A673 (cell line): Measurements from ENCODE around the gene FCGR3A.
"Not testable (repeated sequence)": the region's sequence is repeated elsewhere in the genome, so short reads cannot be mapped to it uniquely, and the experiment has no call there.

Experiments used
- EZH2 ChIP-seq: fragments of 200-600 bp; sonication (generic); IDR thresholded peaks from 2 replicates; pipeline ENCODE4 v1.6.1; 2017; ENCODE audit warnings: borderline replicate concordance, low read depth, mild to moderate bottlenecking, mixed read lengths, antibody characterized with exemption, low read length; ENCODE audit not compliant: poor library complexity, severe bottlenecking
- TF ChIP-seq, protein P1 (sequence below): fragments of 300-800, 200-600 bp; sonication (generic); conservative IDR thresholded peaks from 2 replicates; pipeline ENCODE4 v1.5.1; 2017; ENCODE audit warnings: low read depth, mild to moderate bottlenecking, antibody characterized with exemption, low read length, moderate library complexity, mixed read lengths

DNA sequence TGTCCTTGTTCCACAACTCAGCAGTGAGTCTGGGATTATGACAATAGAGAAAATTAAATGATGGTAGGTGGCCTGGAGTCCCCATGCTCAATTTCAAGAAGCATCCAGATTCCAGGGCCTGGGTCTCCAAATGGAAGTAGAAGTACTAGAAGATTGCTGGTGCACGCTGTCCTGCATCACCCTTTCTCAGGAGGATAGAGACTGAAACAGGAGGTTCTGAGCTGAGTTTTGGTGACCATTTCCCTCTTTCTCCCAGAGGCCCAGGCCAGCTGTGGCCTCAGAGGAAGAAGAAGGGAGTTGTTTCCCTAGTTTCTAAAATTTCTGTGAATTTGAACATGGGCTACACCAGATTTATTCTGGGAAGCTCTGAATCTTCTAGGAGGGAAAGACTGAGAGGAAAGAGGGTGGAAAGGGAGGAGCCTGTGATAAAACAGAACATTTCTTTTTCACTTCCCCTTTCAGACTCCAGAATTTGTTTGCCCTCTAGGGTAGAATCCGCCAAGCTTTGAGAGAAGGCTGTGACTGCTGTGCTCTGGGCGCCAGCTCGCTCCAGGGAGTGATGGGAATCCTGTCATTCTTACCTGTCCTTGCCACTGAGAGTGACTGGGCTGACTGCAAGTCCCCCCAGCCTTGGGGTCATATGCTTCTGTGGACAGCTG lies 31.4 kb upstream of the FCGR3A start:
- TF ChIP-seq, protein P1, sequence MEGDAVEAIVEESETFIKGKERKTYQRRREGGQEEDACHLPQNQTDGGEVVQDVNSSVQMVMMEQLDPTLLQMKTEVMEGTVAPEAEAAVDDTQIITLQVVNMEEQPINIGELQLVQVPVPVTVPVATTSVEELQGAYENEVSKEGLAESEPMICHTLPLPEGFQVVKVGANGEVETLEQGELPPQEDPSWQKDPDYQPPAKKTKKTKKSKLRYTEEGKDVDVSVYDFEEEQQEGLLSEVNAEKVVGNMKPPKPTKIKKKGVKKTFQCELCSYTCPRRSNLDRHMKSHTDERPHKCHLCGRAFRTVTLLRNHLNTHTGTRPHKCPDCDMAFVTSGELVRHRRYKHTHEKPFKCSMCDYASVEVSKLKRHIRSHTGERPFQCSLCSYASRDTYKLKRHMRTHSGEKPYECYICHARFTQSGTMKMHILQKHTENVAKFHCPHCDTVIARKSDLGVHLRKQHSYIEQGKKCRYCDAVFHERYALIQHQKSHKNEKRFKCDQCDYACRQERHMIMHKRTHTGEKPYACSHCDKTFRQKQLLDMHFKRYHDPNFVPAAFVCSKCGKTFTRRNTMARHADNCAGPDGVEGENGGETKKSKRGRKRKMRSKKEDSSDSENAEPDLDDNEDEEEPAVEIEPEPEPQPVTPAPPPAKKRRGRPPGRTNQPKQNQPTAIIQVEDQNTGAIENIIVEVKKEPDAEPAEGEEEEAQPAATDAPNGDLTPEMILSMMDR, result not testable (repeated sequence)
- not testable (repeated sequence) for TF ChIP-seq EZH2
